ENCODE measurements around the gene GMCL2. TPM values are rescaled to one million over a fixed set of nuclear protein-coding genes. Genes with fewer than 3 reads are reported as not detected.
A peak's percentile ranks its signal among the peaks of the same experiment; 100 is the strongest.

Gene GMCL2
- total RNA-seq, 2 experiments from 2014 or later, result not detected

- Mint-ChIP-seq H3K27me3 (peaks cover 26% of the 10 kb centered on the region), H3K4me3 (no peak overlapping the region), H3K9me3 (no peaks in the 10 kb centered on the region), H3K4me1 (peaks cover 17% of the 10 kb centered on the region), H3K27ac (no peak overlapping the region), H3K36me3 (peaks cover 2% of the 10 kb centered on the region)
- DNase-seq, result no peak
Measured at GRCh38 chr5:178192244-178192643, 5.1 kb upstream of the GMCL2 start.

GRCh38 chr5:178191661-178192060, 4.5 kb upstream of the GMCL2 start:
- H3K36me3 Mint-ChIP-seq, result peaks cover 2% of the 10 kb centered on the region
- no peak overlapping the region for H3K4me3 Mint-ChIP-seq

GRCh38 chr5:178189433-178189832, 2.3 kb upstream of the GMCL2 start:
- Mint-ChIP-seq H3K27ac (no peak overlapping the region), H3K9me3 (no peaks in the 10 kb centered on the region), H3K4me3 (no peak overlapping the region), H3K4me1 (peaks cover 17% of the 10 kb centered on the region), H3K36me3 (peaks cover 2% of the 10 kb centered on the region), H3K27me3 (peaks cover 18% of the 10 kb centered on the region)
- DNase-seq, result no peak

More at GRCh38 chr5:178191661-178192060, 4.5 kb upstream of the GMCL2 start:
- H3K27ac Mint-ChIP-seq, result no peak overlapping the region
- peaks cover 17% of the 10 kb centered on the region for H3K4me1 Mint-ChIP-seq
- no peak for DNase-seq
- H3K27me3 Mint-ChIP-seq, result peaks cover 26% of the 10 kb centered on the region
- no peaks in the 10 kb centered on the region for H3K9me3 Mint-ChIP-seq

GRCh38 chr5:178186427-178186826, 744 bp downstream of the GMCL2 start:
- Mint-ChIP-seq H3K4me3 (no peak overlapping the region), H3K9me3 (no peaks in the 10 kb centered on the region), H3K4me1 (peaks cover 7% of the 10 kb centered on the region), H3K27ac (no peak overlapping the region), H3K27me3 (no peaks in the 10 kb centered on the region), H3K36me3 (no peaks in the 10 kb centered on the region)
- DNase-seq, result no peak

- Mint-ChIP-seq H3K27ac (peak overlapping the region; percentile 51), H3K9me3 (no peaks in the 10 kb centered on the region), H3K36me3 (no peaks in the 10 kb centered on the region)
Measured at GRCh38 chr5:178182158-178182876, 4.9 kb downstream of the GMCL2 start.

GRCh38 chr5:178180141-178180863, 6.9 kb downstream of the GMCL2 start:
- no peaks in the 10 kb centered on the region for H3K36me3 Mint-ChIP-seq
- H3K9me3 Mint-ChIP-seq, result no peaks in the 10 kb centered on the region
- H3K27ac Mint-ChIP-seq, result no peak overlapping the region
- H3K4me3 Mint-ChIP-seq, result no peak overlapping the region
- DNase-seq, result no peak
- H3K4me1 Mint-ChIP-seq, result peaks cover 7% of the 10 kb centered on the region
- H3K27me3 Mint-ChIP-seq, result no peaks in the 10 kb centered on the region

More at GRCh38 chr5:178182158-178182876, 4.9 kb downstream of the GMCL2 start:
- Mint-ChIP-seq H3K4me3 (no peak overlapping the region), H3K4me1 (peaks cover 7% of the 10 kb centered on the region), H3K27me3 (no peaks in the 10 kb centered on the region)
- no peak for DNase-seq

GRCh38 chr5:178177569-178177968, 9.6 kb downstream of the GMCL2 start:
- Mint-ChIP-seq H3K36me3 (no peaks in the 10 kb centered on the region), H3K9me3 (no peaks in the 10 kb centered on the region), H3K27ac (no peak overlapping the region), H3K27me3 (no peaks in the 10 kb centered on the region), H3K4me3 (no peak overlapping the region), H3K4me1 (peaks cover 6% of the 10 kb centered on the region)
- DNase-seq, result no peak

GRCh38 chr5:178176791-178177190, 10.4 kb downstream of the GMCL2 start:
- Mint-ChIP-seq H3K27ac (no peak overlapping the region), H3K27me3 (no peaks in the 10 kb centered on the region)

GRCh38 chr5:178174456-178174855, 12.7 kb downstream of the GMCL2 start:
- H3K27ac Mint-ChIP-seq, result no peak overlapping the region
- no peaks in the 10 kb centered on the region for H3K9me3 Mint-ChIP-seq
- DNase-seq, result no peak
- H3K4me3 Mint-ChIP-seq, result no peak overlapping the region
- no peaks in the 10 kb centered on the region for H3K4me1 Mint-ChIP-seq
- no peaks in the 10 kb centered on the region for H3K27me3 Mint-ChIP-seq
- H3K36me3 Mint-ChIP-seq, result no peaks in the 10 kb centered on the region

More at GRCh38 chr5:178176791-178177190, 10.4 kb downstream of the GMCL2 start:
- Mint-ChIP-seq H3K36me3 (no peaks in the 10 kb centered on the region), H3K4me1 (no peaks in the 10 kb centered on the region), H3K9me3 (no peaks in the 10 kb centered on the region), H3K4me3 (no peak overlapping the region)
- DNase-seq, result no peak

GRCh38 chr5:178170455-178170854, 16.7 kb downstream of the GMCL2 start:
- Mint-ChIP-seq H3K27ac (no peak overlapping the region), H3K4me3 (no peak overlapping the region), H3K4me1 (no peaks in the 10 kb centered on the region), H3K27me3 (peaks cover under 1% of the 10 kb centered on the region), H3K9me3 (no peaks in the 10 kb centered on the region), H3K36me3 (no peaks in the 10 kb centered on the region)
- DNase-seq, result no peak

GRCh38 chr5:178165581-178165980, 21.6 kb downstream of the GMCL2 start:
- peaks cover 33% of the 10 kb centered on the region for H3K27me3 Mint-ChIP-seq
- H3K27ac Mint-ChIP-seq, result no peak overlapping the region
- no peak for DNase-seq
- no peaks in the 10 kb centered on the region for H3K9me3 Mint-ChIP-seq
- no peak overlapping the region for H3K4me3 Mint-ChIP-seq
- no peaks in the 10 kb centered on the region for H3K36me3 Mint-ChIP-seq
- H3K4me1 Mint-ChIP-seq, result peaks cover 7% of the 10 kb centered on the region

GRCh38 chr5:178163772-178164735, 23.1 kb downstream of the GMCL2 start:
- Mint-ChIP-seq H3K4me1 (peaks cover 7% of the 10 kb centered on the region), H3K36me3 (no peaks in the 10 kb centered on the region), H3K9me3 (no peaks in the 10 kb centered on the region), H3K4me3 (peak overlapping the region; percentile 37), H3K27ac (no peak overlapping the region), H3K27me3 (peaks cover 33% of the 10 kb centered on the region)
- DNase-seq, result peak; percentile 90

- Mint-ChIP-seq H3K9me3 (no peaks in the 10 kb centered on the region), H3K36me3 (no peaks in the 10 kb centered on the region), H3K4me1 (peaks cover 7% of the 10 kb centered on the region), H3K4me3 (no peak overlapping the region), H3K27me3 (peaks cover 33% of the 10 kb centered on the region), H3K27ac (no peak overlapping the region)
- DNase-seq, result no peak
Measured at GRCh38 chr5:178162481-178162880, 24.7 kb downstream of the GMCL2 start.

GRCh38 chr5:178160176-178160575, 27.0 kb downstream of the GMCL2 start:
- H3K4me1 Mint-ChIP-seq, result peaks cover 7% of the 10 kb centered on the region
- no peaks in the 10 kb centered on the region for H3K36me3 Mint-ChIP-seq
- no peaks in the 10 kb centered on the region for H3K9me3 Mint-ChIP-seq
- H3K27ac Mint-ChIP-seq, result no peak overlapping the region
- H3K27me3 Mint-ChIP-seq, result peaks cover 29% of the 10 kb centered on the region
- no peak overlapping the region for H3K4me3 Mint-ChIP-seq
- no peak for DNase-seq

- H3K4me1 Mint-ChIP-seq, result peaks cover 28% of the 10 kb centered on the region
- H3K4me3 Mint-ChIP-seq, result no peak overlapping the region
- H3K27me3 Mint-ChIP-seq, result no peaks in the 10 kb centered on the region
- peaks cover 29% of the 10 kb centered on the region for H3K36me3 Mint-ChIP-seq
- DNase-seq, result no peak
- no peak overlapping the region for H3K27ac Mint-ChIP-seq
- H3K9me3 Mint-ChIP-seq, result no peaks in the 10 kb centered on the region
Measured at GRCh38 chr5:178155065-178155464, 32.1 kb downstream of the GMCL2 start.
